Measurements from ENCODE around the gene RARRES2.

DNA sequence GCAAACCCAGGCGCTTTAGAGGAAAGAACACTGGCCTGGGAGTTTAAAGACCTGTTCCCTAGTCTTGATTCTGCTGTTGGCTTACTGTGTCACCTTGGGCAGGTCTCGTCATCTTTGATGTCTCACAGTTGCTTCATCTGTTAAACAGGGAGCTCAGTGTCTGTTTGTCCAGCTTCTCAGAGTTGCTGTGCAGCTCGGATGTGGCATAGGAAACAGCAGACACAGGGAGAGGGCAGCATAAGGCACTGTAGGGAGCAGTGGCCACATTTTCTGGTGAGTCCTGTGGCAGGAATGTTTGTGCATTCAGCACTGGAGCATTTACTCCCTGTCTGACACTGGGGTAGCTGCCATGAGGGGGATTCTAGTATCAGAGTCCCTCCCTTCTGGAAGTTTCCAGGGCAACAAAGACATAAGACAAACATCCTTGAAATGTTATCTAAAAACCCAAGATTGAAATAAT is 29.2 kb upstream of the RARRES2 start:
- TF ChIP-seq, protein P1, sequence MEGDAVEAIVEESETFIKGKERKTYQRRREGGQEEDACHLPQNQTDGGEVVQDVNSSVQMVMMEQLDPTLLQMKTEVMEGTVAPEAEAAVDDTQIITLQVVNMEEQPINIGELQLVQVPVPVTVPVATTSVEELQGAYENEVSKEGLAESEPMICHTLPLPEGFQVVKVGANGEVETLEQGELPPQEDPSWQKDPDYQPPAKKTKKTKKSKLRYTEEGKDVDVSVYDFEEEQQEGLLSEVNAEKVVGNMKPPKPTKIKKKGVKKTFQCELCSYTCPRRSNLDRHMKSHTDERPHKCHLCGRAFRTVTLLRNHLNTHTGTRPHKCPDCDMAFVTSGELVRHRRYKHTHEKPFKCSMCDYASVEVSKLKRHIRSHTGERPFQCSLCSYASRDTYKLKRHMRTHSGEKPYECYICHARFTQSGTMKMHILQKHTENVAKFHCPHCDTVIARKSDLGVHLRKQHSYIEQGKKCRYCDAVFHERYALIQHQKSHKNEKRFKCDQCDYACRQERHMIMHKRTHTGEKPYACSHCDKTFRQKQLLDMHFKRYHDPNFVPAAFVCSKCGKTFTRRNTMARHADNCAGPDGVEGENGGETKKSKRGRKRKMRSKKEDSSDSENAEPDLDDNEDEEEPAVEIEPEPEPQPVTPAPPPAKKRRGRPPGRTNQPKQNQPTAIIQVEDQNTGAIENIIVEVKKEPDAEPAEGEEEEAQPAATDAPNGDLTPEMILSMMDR (IDR thresholded peaks at IDR 0.05): no peak
- no peak for TF ChIP-seq POLR2AphosphoS5 (IDR thresholded peaks at IDR 0.05; ENCODE audit: insufficient read depth in 1 of 2, low read depth in 1 of 2)

Data from vagina (tissue), 2 donors.